ENCODE measurements around the gene AOPEP. TPM values are rescaled to one million over a fixed set of nuclear protein-coding genes. Genes with fewer than 3 reads are reported as not detected.

The AOPEP gene
- total and polyA plus RNA-seq, 2 of the 13 experiments (the other 11 are each of a cell fraction or from before 2014, with no cell fraction given), result 22.2 to 41.6 TPM

DNA sequence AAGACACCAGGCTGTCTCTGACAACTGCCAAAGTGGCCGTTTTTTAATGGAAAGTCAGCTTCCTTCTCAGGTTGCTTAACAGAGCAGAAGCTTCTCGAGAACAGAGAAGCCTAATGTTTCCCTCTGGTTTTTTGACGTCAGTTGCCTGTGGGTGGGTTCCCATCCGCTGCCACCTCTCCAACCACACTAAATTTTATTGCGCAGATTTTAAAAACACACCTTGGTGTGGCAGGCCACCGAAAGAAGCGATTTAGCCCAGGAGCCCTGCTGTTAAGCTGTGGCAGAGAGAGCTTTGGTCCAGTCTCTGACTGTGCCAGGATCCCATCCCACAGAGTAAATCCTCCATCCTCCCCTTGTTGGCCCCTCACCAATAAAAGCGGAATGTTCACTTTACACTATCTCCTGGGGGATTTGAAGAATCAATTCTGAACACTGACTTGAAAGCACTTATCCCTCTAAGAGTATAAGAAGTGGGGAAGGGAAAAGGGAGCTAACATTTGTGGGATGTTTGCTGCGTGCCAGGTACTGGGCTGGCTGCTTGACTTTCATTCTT is 181.6 kb downstream of the AOPEP start:
- Histone ChIP-seq H3K27ac (ENCODE audit: extremely low read length, insufficient read depth, low read length) (no peak overlapping the region), H3K4me1 (ENCODE audit: insufficient read depth, low read length) (peaks cover 82% of the 10 kb centered on the region), H3K9ac (ENCODE audit: insufficient read depth, low read depth, low read length) (no peak overlapping the region), H2AFZ (ENCODE audit: low read length) (no peak overlapping the region), H3K4me3 (replicated peaks in 1 of 3; ENCODE audit: insufficient read depth in 1 of 3, low read depth in 2 of 3, low read length in 3 of 3) (no peak overlapping the region), H4K20me1 (ENCODE audit: insufficient read depth, low read length) (no peaks in the 10 kb centered on the region), H3K9me3 (ENCODE audit: low read length) (no peaks in the 10 kb centered on the region), H3K27me3 (ENCODE audit: control insufficient read depth in 1 of 2, insufficient read depth in 2 of 2, low read length in 2 of 2) (no peaks in the 10 kb centered on the region), H3K4me2 (ENCODE audit: low read depth, low read length) (no peak overlapping the region), H3K36me3 (replicated peaks in 1 of 2; ENCODE audit: control insufficient read depth in 1 of 2, insufficient read depth in 2 of 2, low read length in 2 of 2) (no peaks in the 10 kb centered on the region), H3K79me2 (ENCODE audit: insufficient read depth, low read length) (no peaks in the 10 kb centered on the region)
- POLR2A ChIA-PET, result no interaction called here
- DNase-seq (ENCODE audit: low spot score), result no peak
- no peak for ATAC-seq
- FAIRE-seq, result no peak
- TF ChIP-seq, protein P1, sequence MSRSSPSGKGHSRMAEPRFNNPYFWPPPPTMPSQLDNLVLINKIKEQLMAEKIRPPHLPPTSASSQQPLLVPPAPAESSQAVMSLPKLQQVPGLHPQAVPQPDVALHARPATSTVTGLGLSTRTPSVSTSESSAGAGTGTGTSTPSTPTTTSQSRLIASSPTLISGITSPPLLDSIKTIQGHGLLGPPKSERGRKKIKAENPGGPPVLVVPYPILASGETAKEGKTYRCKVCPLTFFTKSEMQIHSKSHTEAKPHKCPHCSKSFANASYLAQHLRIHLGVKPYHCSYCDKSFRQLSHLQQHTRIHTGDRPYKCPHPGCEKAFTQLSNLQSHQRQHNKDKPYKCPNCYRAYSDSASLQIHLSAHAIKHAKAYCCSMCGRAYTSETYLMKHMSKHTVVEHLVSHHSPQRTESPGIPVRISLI (CRISPR knock-in tag; IDR thresholded peaks at IDR 0.05; ENCODE audit: borderline replicate concordance), result no peak
- no peak for TF ChIP-seq ZEB1 (IDR thresholded peaks at IDR 0.05; ENCODE audit: insufficient replicate concordance, low read depth)
- TF ChIP-seq PHF20 (CRISPR knock-in tag; IDR thresholded peaks at IDR 0.05), result no peak
- TF ChIP-seq ZNF644 (CRISPR knock-in tag; IDR thresholded peaks at IDR 0.05; ENCODE audit: low read depth), result no peak
- TF ChIP-seq, protein P2, sequence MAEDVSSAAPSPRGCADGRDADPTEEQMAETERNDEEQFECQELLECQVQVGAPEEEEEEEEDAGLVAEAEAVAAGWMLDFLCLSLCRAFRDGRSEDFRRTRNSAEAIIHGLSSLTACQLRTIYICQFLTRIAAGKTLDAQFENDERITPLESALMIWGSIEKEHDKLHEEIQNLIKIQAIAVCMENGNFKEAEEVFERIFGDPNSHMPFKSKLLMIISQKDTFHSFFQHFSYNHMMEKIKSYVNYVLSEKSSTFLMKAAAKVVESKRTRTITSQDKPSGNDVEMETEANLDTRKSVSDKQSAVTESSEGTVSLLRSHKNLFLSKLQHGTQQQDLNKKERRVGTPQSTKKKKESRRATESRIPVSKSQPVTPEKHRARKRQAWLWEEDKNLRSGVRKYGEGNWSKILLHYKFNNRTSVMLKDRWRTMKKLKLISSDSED (CRISPR knock-in tag; IDR thresholded peaks at IDR 0.05), result no peak
- TF ChIP-seq ZNF10 (CRISPR knock-in tag; IDR thresholded peaks at IDR 0.05; ENCODE audit: borderline replicate concordance, low read depth), result no peak
- no peak for TF ChIP-seq ZNF547 (CRISPR knock-in tag; IDR thresholded peaks at IDR 0.05)
- TF ChIP-seq ZNF572 (CRISPR knock-in tag; IDR thresholded peaks at IDR 0.05), result no peak
- no peak for TF ChIP-seq ZNF138 (CRISPR knock-in tag; IDR thresholded peaks at IDR 0.05; ENCODE audit: low read depth)
- TF ChIP-seq BHLHE40 (IDR thresholded peaks at IDR 0.05; ENCODE audit: low read length), result no peak
- no peak for TF ChIP-seq YEATS2 (CRISPR knock-in tag; IDR thresholded peaks at IDR 0.05; ENCODE audit: borderline replicate concordance)
- TF ChIP-seq, protein P3, sequence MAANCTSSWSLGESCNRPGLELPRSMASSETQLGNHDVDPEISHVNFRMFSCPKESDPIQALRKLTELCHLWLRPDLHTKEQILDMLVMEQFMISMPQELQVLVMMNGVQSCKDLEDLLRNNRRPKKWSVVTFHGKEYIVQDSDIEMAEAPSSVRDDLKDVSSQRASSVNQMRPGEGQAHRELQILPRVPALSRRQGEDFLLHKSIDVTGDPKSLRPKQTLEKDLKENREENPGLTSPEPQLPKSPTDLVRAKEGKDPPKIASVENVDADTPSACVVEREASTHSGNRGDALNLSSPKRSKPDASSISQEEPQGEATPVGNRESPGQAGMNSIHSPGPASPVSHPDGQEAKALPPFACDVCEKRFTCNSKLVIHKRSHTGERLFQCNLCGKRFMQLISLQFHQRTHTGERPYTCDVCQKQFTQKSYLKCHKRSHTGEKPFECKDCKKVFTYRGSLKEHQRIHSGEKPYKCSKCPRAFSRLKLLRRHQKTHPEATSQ (CRISPR knock-in tag; IDR thresholded peaks at IDR 0.05; ENCODE audit: borderline replicate concordance), result no peak
- TF ChIP-seq MAZ (IDR thresholded peaks at IDR 0.05; ENCODE audit: borderline replicate concordance, low read depth, low read length), result no peak
- no peak for TF ChIP-seq MAZ (CRISPR knock-in tag; IDR thresholded peaks at IDR 0.05; ENCODE audit: low read depth)
- no peak for TF ChIP-seq ZNF367 (CRISPR knock-in tag; IDR thresholded peaks at IDR 0.05; ENCODE audit: borderline replicate concordance)
- no peak for TF ChIP-seq ERF (CRISPR knock-in tag; IDR thresholded peaks at IDR 0.05)
- TF ChIP-seq HINFP (CRISPR knock-in tag; IDR thresholded peaks at IDR 0.05; ENCODE audit: low read depth), result no peak
- in situ Hi-C loops (cut with HindIII; ENCODE audit: extremely low pct_ligation_motif_present, low pct_unique_long_range_greater_than_20kb) (no loop called here), intact Hi-C loops (cut with micrococcal nuclease; ENCODE audit: unreplicated experiment) (loop anchor here (10.0 kb wide), 1 partner anchor 123 kb away; no protein-coding TSS in a partner anchor)
- WGBS (ENCODE audit: low lambda C conversion rate), result 92% methylated on average over 9 of the region's 9 CpGs
- BruUV-seq (replicated peaks), result no TSS peak
- CTCF ChIA-PET (ENCODE audit: low intra/inter-chr PET ratio, low total read pairs), result no interaction called here
